HepG2 (cell line): ENCODE results near the gene SELENOI. TPM values are rescaled to one million over a fixed set of nuclear protein-coding genes. Genes with fewer than 3 reads are reported as not detected.

ENCODE experiments used
- ATAC-seq: fragments of 200-7000 bp; cut with Tn5 transposase; 3 replicates; pipeline ENCODE4 v1.9.1; 2020; ENCODE audit warnings: mild to moderate bottlenecking, moderate library complexity
- BruUV-seq: library from RNA; stranded (reverse); fragments of 400-500 nt; replicated peaks from 2 replicates; lab custom pipeline; 2021; lab: Mats Ljungman, UMichigan
- CTCF ChIA-PET: fragments of 300-600 bp; formaldehyde crosslinking; extraction: SDS; loops from one replicate; lab custom pipeline; 2021; ENCODE audit warnings: low total read pairs, inconsistent platforms, low intra/inter-chr PET ratio; lab: Yijun Ruan, JAX
- POLR2A ChIA-PET: fragments of 350-600 bp; sonication (Branson Sonifier 250); formaldehyde crosslinking; loops from one replicate; lab custom pipeline; 2020; ENCODE audit warnings: antibody characterized with exemption, inconsistent platforms; lab: Yijun Ruan, JAX
- DNase-seq: peaks from one replicate; pipeline ENCODE4 v3.0.0-alpha.2; 2015; ENCODE audit warnings: low spot score
- FAIRE-seq: peaks from 3 replicates; lab custom pipeline; 2011; peaks lifted over from hg19 to GRCh38; lab: Jason Lieb, UNC
- H2AFZ ChIP-seq: one replicate; pipeline ENCODE4 v1.6.1; 2011; ENCODE audit warnings: low read length, inconsistent platforms
- H3K27ac ChIP-seq: fragments of 300-600 bp; 3 replicates; pipeline ENCODE4 v1.8.0; 2011; ENCODE audit warnings: mixed run types, mild to moderate bottlenecking, mixed read lengths, low read length, inconsistent platforms; ENCODE audit not compliant: insufficient read depth; ENCODE audit errors: extremely low read length
- H3K27me3 ChIP-seq, 2 experiments: fragments of 200-600 bp in 1 of 2; 2 replicates in 1 of 2; 3 replicates in 1 of 2; pipeline versions ENCODE4 v1.6.0 to v1.8.0; 2011; ENCODE audit warnings: low read length in 2 of 2, mild to moderate bottlenecking in 2 of 2, moderate library complexity in 2 of 2, inconsistent platforms in 1 of 2; ENCODE audit not compliant: insufficient read depth in 2 of 2, control insufficient read depth in 1 of 2
- H3K36me3 ChIP-seq, 2 experiments: fragments of 200-600 bp in 1 of 2; replicated peaks in 1 of 2; 2 replicates in 1 of 2; 3 replicates in 1 of 2; pipeline versions ENCODE4 v1.5.1 to v1.8.0; 2011; ENCODE audit warnings: low read length in 2 of 2, inconsistent platforms in 1 of 2; ENCODE audit not compliant: insufficient read depth in 2 of 2, control insufficient read depth in 1 of 2
- H3K4me1 ChIP-seq: 2 replicates; pipeline ENCODE4 v1.5.1; 2012; ENCODE audit warnings: low read length, inconsistent platforms; ENCODE audit not compliant: insufficient read depth
- H3K4me2 ChIP-seq: 2 replicates; pipeline ENCODE4 v1.6.0; 2011; ENCODE audit warnings: low read depth, low read length, inconsistent platforms
- H3K4me3 ChIP-seq, 3 experiments: fragments of 200-600 bp in 1 of 3; sonication (generic), shearing (Covaris generic) in 1 of 3; replicated peaks in 1 of 3; 2 replicates each; pipeline ENCODE4 v1.5.1; 2011 to 2016; ENCODE audit warnings: low read length in 3 of 3, inconsistent platforms in 2 of 3, low read depth in 2 of 3, mild to moderate bottlenecking in 2 of 3, control low read depth in 1 of 3, mixed read lengths in 1 of 3; ENCODE audit not compliant: insufficient read depth in 1 of 3
- H3K79me2 ChIP-seq: one replicate; pipeline ENCODE4 v1.6.1; 2011; ENCODE audit warnings: low read length, inconsistent platforms; ENCODE audit not compliant: insufficient read depth
- H3K9ac ChIP-seq: 2 replicates; pipeline ENCODE4 v1.6.0; 2011; ENCODE audit warnings: mild to moderate bottlenecking, low read depth, low read length, inconsistent platforms; ENCODE audit not compliant: insufficient read depth
- H3K9me3 ChIP-seq: 2 replicates; pipeline ENCODE4 v1.5.1; 2012; ENCODE audit warnings: mild to moderate bottlenecking, low read length
- H4K20me1 ChIP-seq: 2 replicates; pipeline ENCODE4 v1.6.0; 2011; ENCODE audit warnings: inconsistent platforms, mild to moderate bottlenecking, low read length, moderate library complexity; ENCODE audit not compliant: insufficient read depth
- CEBPB ChIP-seq: IDR thresholded peaks from 2 replicates; pipeline ENCODE4 v1.6.1; 2011; ENCODE audit warnings: low read depth, low read length, improper control_type of control experiment, borderline replicate concordance
- DNMT3B ChIP-seq: conservative IDR thresholded peaks from 2 replicates; pipeline ENCODE4 v1.6.1; 2016; ENCODE audit warnings: missing biosample characterization, control low read depth
- KDM1A ChIP-seq: IDR thresholded peaks from 2 replicates; pipeline ENCODE4 v1.6.1; 2016; ENCODE audit warnings: missing compliant biosample characterization
- NCOR1 ChIP-seq: fragments of 200-600 bp; sonication (generic); IDR thresholded peaks from 2 replicates; pipeline ENCODE4 v1.7.0; 2017; ENCODE audit warnings: antibody characterized with exemption, low read length, borderline replicate concordance
- ZMYM3 ChIP-seq: sonication (generic); formaldehyde crosslinking; IDR thresholded peaks from 2 replicates; pipeline ENCODE4 v1.5.1; 2020; ENCODE audit warnings: mild to moderate bottlenecking, missing genetic modification reagents
- ZNF501 ChIP-seq: sonication (generic); formaldehyde crosslinking; IDR thresholded peaks from 2 replicates; pipeline ENCODE4 v1.5.1; 2020; ENCODE audit warnings: mild to moderate bottlenecking, moderate library complexity, missing genetic modification reagents
- ZNF629 ChIP-seq: sonication (generic); formaldehyde crosslinking; conservative IDR thresholded peaks from 2 replicates; pipeline ENCODE4 v1.5.0; 2020; ENCODE audit warnings: missing genetic modification reagents
- WGBS: methylation state at CpG from one replicate; pipeline ENCODE4 v1.1.6; 2017; ENCODE audit warnings: low lambda C conversion rate; 5-methylcytosine and 5-hydroxymethylcytosine counted together
- in situ Hi-C: cut with HindIII; loops from 2 replicates; pipeline ENCODE4 v1.10.0; 2017; ENCODE audit warnings: low pct_unique_long_range_greater_than_20kb; ENCODE audit not compliant: extremely low pct_ligation_motif_present
- intact Hi-C: fragments of 100-400 bp; cut with micrococcal nuclease; formaldehyde crosslinking; loops from one replicate; pipeline ENCODE4 v1.10.0; 2022; ENCODE audit not compliant: unreplicated experiment
- polyA plus RNA-seq, 8 experiments: library from polyadenylated mRNA; depleted of rRNA in 3 of 8; stranded (reverse) in 7 of 8; unstranded in 1 of 8; fragments of >200 nt; fragmentation: Illumina TruSeq in 4 of 8; extraction: Trizol in 4 of 8; gene quantifications; 2 replicates each; pipeline versions ENCODE4 v1.2.1 to v1.2.3, GENCODE V29; 2011 to 2016; ENCODE audit warnings: low read depth in 4 of 8, missing spikeins in 1 of 8, mixed read lengths in 1 of 8; ENCODE audit not compliant: insufficient read depth in 1 of 8
- total RNA-seq, 5 experiments: library from RNA; depleted of rRNA; stranded (reverse); fragments of >200 nt; fragmentation: Illumina TruSeq; extraction: Trizol; gene quantifications; 2 replicates each; pipeline ENCODE4 v1.2.3, GENCODE V29; 2016; ENCODE audit warnings: low read depth in 1 of 5
- TF ChIP-seq, protein P1 (sequence below): sonication (generic); formaldehyde crosslinking; IDR thresholded peaks from 2 replicates; pipeline ENCODE4 v1.4.0; 2020; ENCODE audit warnings: mild to moderate bottlenecking, missing genetic modification reagents
- TF ChIP-seq, protein P2 (sequence below): sonication (generic); formaldehyde crosslinking; IDR thresholded peaks from 2 replicates; pipeline ENCODE4 v1.4.0; 2020; ENCODE audit warnings: missing genetic modification reagents, mild to moderate bottlenecking, borderline replicate concordance
- TF ChIP-seq, protein P3 (sequence below): sonication (generic); formaldehyde crosslinking; IDR thresholded peaks from 2 replicates; pipeline ENCODE4 v1.4.0; 2020; ENCODE audit warnings: missing genetic modification reagents

Gene SELENOI
- total and polyA plus RNA-seq, 2 of the 13 experiments (the other 11 are each of a cell fraction or from before 2014, with no cell fraction given) = 27.7 to 60.3 TPM

DNA sequence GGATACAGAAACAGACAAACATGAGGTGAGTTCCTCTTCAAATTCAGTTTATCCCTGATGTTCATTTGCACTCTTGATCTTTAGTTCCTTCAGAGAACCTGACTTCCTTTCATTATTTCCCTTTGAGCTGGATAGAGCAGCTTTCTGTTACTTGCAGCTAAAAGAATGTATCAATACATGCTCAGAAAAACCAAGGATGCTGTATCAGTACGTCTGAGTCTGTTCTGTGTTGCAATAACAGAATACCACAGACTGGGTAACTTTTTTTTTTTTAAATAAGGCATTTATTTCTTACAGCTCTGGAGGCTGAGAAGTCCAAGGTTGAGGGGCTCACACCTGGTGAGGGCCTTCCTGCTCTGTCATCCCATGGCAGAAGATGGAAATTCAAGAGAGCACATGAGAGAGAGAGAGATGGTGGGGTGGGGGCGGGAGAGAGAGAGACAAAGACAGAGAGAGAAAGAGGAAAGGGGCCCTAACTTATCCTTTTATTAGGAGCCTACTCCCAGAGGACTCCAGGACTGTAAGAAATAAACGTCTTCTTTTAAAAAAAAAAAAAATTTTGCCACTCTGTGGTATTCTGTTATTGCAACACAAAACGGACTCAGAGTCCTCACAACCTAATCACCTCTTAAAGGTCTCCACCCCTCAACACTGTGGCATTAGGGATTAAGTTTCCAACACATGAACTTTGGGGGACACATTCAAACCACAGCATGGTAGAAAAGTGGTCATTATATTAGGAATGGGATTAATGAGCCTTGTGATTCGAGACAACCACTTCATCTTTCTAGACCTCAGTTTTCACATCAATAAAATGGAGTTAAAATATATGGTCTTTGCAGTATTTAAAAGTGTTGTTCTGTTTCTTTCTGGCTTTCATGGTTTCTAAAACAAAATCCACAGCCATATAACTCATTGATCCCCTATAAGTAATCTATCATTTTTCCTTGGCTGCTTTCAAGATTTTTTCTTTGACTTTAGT is 18.4 kb upstream of the SELENOI start:
- no TSS peak for BruUV-seq
- ChIA-PET CTCF (no interaction called here), POLR2A (interaction anchor here (1.6 kb wide), 1 partner anchor 18 kb away, joined by 4 read pairs; the partner anchor contains the start of gene SELENOI)
- Histone ChIP-seq H3K4me3 (no peak overlapping the region), H3K4me1 (peaks cover 46% of the 10 kb centered on the region), H2AFZ (no peak overlapping the region), H3K9ac (no peak overlapping the region), H3K79me2 (no peaks in the 10 kb centered on the region), H4K20me1 (no peaks in the 10 kb centered on the region), H3K27me3 (no peaks in the 10 kb centered on the region; a peak in 1 of 5 replicates), H3K4me2 (no peak overlapping the region), H3K27ac (no peak overlapping the region), H3K36me3 (no peaks in the 10 kb centered on the region), H3K9me3 (no peaks in the 10 kb centered on the region)
- 7% methylated on average over 5 of the region's 5 CpGs for WGBS
- in situ Hi-C loops (loop anchor here (25.0 kb wide), 1 partner anchor 340 kb away; the partner anchor contains the start of gene KIF3C), intact Hi-C loops (loop anchor here (5.0 kb wide), 1 partner anchor 155 kb away; the partner anchor contains the start of gene GAREM2)
- TF ChIP-seq, protein P1, sequence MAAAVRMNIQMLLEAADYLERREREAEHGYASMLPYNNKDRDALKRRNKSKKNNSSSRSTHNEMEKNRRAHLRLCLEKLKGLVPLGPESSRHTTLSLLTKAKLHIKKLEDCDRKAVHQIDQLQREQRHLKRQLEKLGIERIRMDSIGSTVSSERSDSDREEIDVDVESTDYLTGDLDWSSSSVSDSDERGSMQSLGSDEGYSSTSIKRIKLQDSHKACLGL (CRISPR knock-in tag) = no peak
- TF ChIP-seq, protein P2, sequence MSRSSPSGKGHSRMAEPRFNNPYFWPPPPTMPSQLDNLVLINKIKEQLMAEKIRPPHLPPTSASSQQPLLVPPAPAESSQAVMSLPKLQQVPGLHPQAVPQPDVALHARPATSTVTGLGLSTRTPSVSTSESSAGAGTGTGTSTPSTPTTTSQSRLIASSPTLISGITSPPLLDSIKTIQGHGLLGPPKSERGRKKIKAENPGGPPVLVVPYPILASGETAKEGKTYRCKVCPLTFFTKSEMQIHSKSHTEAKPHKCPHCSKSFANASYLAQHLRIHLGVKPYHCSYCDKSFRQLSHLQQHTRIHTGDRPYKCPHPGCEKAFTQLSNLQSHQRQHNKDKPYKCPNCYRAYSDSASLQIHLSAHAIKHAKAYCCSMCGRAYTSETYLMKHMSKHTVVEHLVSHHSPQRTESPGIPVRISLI (CRISPR knock-in tag) = 0 out of 2 replicates have a peak, but pooled peaks have one; percentile 15
- TF ChIP-seq NCOR1 (no peak), ZNF501 (CRISPR knock-in tag) (no peak), DNMT3B (CRISPR knock-in tag) (no peak), ZNF629 (peak; percentile 91), ZMYM3 (CRISPR knock-in tag) (0 out of 2 replicates have a peak, but pooled peaks have one; percentile 12), KDM1A (CRISPR knock-in tag) (0 out of 2 replicates have a peak, but pooled peaks have one; percentile 37), CEBPB (peak; percentile 56)
- TF ChIP-seq, protein P3, sequence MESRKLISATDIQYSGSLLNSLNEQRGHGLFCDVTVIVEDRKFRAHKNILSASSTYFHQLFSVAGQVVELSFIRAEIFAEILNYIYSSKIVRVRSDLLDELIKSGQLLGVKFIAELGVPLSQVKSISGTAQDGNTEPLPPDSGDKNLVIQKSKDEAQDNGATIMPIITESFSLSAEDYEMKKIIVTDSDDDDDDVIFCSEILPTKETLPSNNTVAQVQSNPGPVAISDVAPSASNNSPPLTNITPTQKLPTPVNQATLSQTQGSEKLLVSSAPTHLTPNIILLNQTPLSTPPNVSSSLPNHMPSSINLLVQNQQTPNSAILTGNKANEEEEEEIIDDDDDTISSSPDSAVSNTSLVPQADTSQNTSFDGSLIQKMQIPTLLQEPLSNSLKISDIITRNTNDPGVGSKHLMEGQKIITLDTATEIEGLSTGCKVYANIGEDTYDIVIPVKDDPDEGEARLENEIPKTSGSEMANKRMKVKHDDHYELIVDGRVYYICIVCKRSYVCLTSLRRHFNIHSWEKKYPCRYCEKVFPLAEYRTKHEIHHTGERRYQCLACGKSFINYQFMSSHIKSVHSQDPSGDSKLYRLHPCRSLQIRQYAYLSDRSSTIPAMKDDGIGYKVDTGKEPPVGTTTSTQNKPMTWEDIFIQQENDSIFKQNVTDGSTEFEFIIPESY = no peak
- FAIRE-seq = no peak
- no peak for DNase-seq
- ATAC-seq = no peak
